ENCODE data around the gene MAP4. TPM values are rescaled to one million over a fixed set of nuclear protein-coding genes. Genes with fewer than 3 reads are reported as not detected.

The MAP4 gene
- total and polyA plus RNA-seq, 2 of the 13 experiments (the other 11 are each of a cell fraction or from before 2014, with no cell fraction given) = 33.1 to 38.7 TPM

DNA sequence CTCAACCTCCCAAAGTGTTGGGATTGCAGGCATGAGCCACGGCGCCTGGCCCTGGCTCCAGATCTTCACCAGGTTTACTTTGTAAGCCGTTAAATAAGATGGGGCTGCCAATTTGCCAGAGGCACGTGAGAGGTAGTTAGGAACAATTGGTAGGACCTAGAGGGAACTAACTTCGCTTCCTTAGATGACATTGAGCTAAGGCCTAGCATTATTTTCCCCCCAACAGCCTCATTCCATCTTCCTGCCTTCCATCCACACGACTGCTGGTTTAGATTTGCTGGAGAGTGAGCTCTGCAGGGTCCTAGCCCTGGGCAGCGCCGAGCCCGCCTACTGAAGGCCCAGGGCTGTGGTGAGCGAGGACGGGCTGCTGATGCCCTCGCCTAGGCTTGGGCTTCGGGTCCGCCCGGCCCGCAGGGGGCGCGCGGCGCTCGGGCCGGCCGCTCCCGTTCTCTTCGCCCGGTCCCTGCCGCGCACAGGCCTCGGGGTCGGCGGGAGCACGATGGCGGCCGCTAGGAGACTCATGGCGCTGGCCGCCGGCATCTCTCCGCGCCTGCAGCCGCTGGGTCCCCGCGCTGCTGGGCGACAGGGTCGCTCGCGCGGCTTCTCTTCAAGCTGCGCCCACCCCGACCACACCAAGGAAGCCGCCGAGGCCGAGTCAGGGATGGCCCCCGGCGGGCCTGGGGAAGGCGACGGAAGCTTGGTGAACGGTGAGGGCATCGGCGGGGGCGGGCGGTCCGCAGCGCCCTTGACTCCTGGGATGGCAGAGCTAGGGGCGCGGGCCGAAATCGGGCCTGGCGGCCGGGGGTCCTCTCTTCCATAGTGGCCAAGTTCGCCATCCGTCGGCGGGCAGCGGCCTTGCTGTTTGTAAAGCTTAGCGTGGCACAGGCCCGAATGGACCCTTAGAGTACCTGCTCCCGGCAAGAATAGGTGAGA is 191.4 kb downstream of the MAP4 start (continued):
- TF ChIP-seq, protein P1, sequence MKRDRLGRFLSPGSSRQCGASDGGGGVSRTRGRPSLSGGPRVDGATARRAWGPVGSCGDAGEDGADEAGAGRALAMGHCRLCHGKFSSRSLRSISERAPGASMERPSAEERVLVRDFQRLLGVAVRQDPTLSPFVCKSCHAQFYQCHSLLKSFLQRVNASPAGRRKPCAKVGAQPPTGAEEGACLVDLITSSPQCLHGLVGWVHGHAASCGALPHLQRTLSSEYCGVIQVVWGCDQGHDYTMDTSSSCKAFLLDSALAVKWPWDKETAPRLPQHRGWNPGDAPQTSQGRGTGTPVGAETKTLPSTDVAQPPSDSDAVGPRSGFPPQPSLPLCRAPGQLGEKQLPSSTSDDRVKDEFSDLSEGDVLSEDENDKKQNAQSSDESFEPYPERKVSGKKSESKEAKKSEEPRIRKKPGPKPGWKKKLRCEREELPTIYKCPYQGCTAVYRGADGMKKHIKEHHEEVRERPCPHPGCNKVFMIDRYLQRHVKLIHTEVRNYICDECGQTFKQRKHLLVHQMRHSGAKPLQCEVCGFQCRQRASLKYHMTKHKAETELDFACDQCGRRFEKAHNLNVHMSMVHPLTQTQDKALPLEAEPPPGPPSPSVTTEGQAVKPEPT (CRISPR knock-in tag; IDR thresholded peaks at IDR 0.05; ENCODE audit: low read depth) = peak; percentile 66; the same call in 1 of the 2 replicates
- TF ChIP-seq ZNF768 (CRISPR knock-in tag; IDR thresholded peaks at IDR 0.05) = peak; percentile 80
- 0 out of 2 replicates have a peak, but pooled peaks have one; percentile 46 for TF ChIP-seq ZNF724P (CRISPR knock-in tag; IDR thresholded peaks at IDR 0.05; ENCODE audit: borderline replicate concordance)
- TF ChIP-seq, protein P2, sequence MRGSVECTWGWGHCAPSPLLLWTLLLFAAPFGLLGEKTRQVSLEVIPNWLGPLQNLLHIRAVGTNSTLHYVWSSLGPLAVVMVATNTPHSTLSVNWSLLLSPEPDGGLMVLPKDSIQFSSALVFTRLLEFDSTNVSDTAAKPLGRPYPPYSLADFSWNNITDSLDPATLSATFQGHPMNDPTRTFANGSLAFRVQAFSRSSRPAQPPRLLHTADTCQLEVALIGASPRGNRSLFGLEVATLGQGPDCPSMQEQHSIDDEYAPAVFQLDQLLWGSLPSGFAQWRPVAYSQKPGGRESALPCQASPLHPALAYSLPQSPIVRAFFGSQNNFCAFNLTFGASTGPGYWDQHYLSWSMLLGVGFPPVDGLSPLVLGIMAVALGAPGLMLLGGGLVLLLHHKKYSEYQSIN (CRISPR knock-in tag; IDR thresholded peaks at IDR 0.05; ENCODE audit: borderline replicate concordance) = no peak
- TF ChIP-seq CCAR2 (optimal IDR thresholded peaks at IDR 0.05; ENCODE audit: low read depth, low read length) = no peak
- peak; percentile 73 to 81 for TF ChIP-seq POLR2A (IDR thresholded peaks at IDR 0.05; ENCODE audit: insufficient read depth in 1 of 2, low read depth in 2 of 2, low read length in 2 of 2)
- TF ChIP-seq JUN (CRISPR knock-in tag; IDR thresholded peaks at IDR 0.05) = peak; percentile 57; the same call in 1 of the 2 replicates
- TF ChIP-seq GLI4 (CRISPR knock-in tag; IDR thresholded peaks at IDR 0.05; ENCODE audit: borderline replicate concordance) = peak; percentile 94; the same call in 1 of the 2 replicates
- TF ChIP-seq ZNF788 (CRISPR knock-in tag; IDR thresholded peaks at IDR 0.05; ENCODE audit: borderline replicate concordance) = peak; percentile 62; the same call in 1 of the 2 replicates
- TF ChIP-seq HOXD1 (CRISPR knock-in tag; IDR thresholded peaks at IDR 0.05) = peak; percentile 71; the same call in 1 of the 2 replicates
- peak; percentile 75; the same call in 1 of the 2 replicates for TF ChIP-seq ZNF558 (CRISPR knock-in tag; IDR thresholded peaks at IDR 0.05; ENCODE audit: borderline replicate concordance)
- TF ChIP-seq ZNF232 (CRISPR knock-in tag; IDR thresholded peaks at IDR 0.05; ENCODE audit: borderline replicate concordance) = no peak; the same call in 1 of the 2 replicates
- TF ChIP-seq ZNF607 (CRISPR knock-in tag; IDR thresholded peaks at IDR 0.05; ENCODE audit: borderline replicate concordance) = peak; percentile 82
- TF ChIP-seq, protein P3, sequence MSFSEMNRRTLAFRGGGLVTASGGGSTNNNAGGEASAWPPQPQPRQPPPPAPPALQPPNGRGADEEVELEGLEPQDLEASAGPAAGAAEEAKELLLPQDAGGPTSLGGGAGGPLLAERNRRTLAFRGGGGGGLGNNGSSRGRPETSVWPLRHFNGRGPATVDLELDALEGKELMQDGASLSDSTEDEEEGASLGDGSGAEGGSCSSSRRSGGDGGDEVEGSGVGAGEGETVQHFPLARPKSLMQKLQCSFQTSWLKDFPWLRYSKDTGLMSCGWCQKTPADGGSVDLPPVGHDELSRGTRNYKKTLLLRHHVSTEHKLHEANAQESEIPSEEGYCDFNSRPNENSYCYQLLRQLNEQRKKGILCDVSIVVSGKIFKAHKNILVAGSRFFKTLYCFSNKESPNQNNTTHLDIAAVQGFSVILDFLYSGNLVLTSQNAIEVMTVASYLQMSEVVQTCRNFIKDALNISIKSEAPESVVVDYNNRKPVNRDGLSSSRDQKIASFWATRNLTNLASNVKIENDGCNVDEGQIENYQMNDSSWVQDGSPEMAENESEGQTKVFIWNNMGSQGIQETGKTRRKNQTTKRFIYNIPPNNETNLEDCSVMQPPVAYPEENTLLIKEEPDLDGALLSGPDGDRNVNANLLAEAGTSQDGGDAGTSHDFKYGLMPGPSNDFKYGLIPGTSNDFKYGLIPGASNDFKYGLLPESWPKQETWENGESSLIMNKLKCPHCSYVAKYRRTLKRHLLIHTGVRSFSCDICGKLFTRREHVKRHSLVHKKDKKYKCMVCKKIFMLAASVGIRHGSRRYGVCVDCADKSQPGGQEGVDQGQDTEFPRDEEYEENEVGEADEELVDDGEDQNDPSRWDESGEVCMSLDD (CRISPR knock-in tag; IDR thresholded peaks at IDR 0.05; ENCODE audit: borderline replicate concordance) = no peak
- no peak for TF ChIP-seq ZNF782 (CRISPR knock-in tag; IDR thresholded peaks at IDR 0.05; ENCODE audit: borderline replicate concordance)
- 0 out of 2 replicates have a peak, but pooled peaks have one; percentile 57 for TF ChIP-seq NRL (CRISPR knock-in tag; IDR thresholded peaks at IDR 0.05; ENCODE audit: borderline replicate concordance)
- peak; percentile 89 for TF ChIP-seq ZNF501 (CRISPR knock-in tag; IDR thresholded peaks at IDR 0.05)
- TF ChIP-seq, protein P4, sequence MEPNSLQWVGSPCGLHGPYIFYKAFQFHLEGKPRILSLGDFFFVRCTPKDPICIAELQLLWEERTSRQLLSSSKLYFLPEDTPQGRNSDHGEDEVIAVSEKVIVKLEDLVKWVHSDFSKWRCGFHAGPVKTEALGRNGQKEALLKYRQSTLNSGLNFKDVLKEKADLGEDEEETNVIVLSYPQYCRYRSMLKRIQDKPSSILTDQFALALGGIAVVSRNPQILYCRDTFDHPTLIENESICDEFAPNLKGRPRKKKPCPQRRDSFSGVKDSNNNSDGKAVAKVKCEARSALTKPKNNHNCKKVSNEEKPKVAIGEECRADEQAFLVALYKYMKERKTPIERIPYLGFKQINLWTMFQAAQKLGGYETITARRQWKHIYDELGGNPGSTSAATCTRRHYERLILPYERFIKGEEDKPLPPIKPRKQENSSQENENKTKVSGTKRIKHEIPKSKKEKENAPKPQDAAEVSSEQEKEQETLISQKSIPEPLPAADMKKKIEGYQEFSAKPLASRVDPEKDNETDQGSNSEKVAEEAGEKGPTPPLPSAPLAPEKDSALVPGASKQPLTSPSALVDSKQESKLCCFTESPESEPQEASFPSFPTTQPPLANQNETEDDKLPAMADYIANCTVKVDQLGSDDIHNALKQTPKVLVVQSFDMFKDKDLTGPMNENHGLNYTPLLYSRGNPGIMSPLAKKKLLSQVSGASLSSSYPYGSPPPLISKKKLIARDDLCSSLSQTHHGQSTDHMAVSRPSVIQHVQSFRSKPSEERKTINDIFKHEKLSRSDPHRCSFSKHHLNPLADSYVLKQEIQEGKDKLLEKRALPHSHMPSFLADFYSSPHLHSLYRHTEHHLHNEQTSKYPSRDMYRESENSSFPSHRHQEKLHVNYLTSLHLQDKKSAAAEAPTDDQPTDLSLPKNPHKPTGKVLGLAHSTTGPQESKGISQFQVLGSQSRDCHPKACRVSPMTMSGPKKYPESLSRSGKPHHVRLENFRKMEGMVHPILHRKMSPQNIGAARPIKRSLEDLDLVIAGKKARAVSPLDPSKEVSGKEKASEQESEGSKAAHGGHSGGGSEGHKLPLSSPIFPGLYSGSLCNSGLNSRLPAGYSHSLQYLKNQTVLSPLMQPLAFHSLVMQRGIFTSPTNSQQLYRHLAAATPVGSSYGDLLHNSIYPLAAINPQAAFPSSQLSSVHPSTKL (CRISPR knock-in tag; IDR thresholded peaks at IDR 0.05) = peak; percentile 45
